ENCODE data around the gene GRM7. TPM values are rescaled to one million over a fixed set of nuclear protein-coding genes. Genes with fewer than 3 reads are reported as not detected.

The GRM7 gene
- total RNA-seq, 3 donors from 2014 or later: 0.59 to 1.3 (median 1.1) TPM

GRCh38 chr3:7621651-7622050, 760.7 kb downstream of the GRM7 start:
- TF ChIP-seq POLR2A (IDR thresholded peaks at IDR 0.05) (no peak), POLR2AphosphoS5 (IDR thresholded peaks at IDR 0.05) (no peak)
- TF ChIP-seq, protein P1, sequence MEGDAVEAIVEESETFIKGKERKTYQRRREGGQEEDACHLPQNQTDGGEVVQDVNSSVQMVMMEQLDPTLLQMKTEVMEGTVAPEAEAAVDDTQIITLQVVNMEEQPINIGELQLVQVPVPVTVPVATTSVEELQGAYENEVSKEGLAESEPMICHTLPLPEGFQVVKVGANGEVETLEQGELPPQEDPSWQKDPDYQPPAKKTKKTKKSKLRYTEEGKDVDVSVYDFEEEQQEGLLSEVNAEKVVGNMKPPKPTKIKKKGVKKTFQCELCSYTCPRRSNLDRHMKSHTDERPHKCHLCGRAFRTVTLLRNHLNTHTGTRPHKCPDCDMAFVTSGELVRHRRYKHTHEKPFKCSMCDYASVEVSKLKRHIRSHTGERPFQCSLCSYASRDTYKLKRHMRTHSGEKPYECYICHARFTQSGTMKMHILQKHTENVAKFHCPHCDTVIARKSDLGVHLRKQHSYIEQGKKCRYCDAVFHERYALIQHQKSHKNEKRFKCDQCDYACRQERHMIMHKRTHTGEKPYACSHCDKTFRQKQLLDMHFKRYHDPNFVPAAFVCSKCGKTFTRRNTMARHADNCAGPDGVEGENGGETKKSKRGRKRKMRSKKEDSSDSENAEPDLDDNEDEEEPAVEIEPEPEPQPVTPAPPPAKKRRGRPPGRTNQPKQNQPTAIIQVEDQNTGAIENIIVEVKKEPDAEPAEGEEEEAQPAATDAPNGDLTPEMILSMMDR (IDR thresholded peaks at IDR 0.05): no peak
- Histone ChIP-seq H3K27ac (no peak overlapping the region), H3K4me3 (no peak overlapping the region), H3K9me3 (no peaks in the 10 kb centered on the region), H3K27me3 (no peaks in the 10 kb centered on the region), H3K36me3 (no peaks in the 10 kb centered on the region), H3K4me1 (no peaks in the 10 kb centered on the region)
- no peak for DNase-seq (ENCODE audit: low spot score in 2 of 2)
- intact Hi-C loops (cut with DNase I; ENCODE audit: low total_unique reads): no loop called here

GRCh38 chr3:7625021-7625420, 764.1 kb downstream of the GRM7 start:
- Histone ChIP-seq H3K9me3 (no peaks in the 10 kb centered on the region), H3K4me1 (no peaks in the 10 kb centered on the region), H3K4me3 (no peak overlapping the region), H3K27ac (no peak overlapping the region), H3K27me3 (no peaks in the 10 kb centered on the region), H3K36me3 (no peaks in the 10 kb centered on the region)
- no peak for DNase-seq (ENCODE audit: low spot score in 2 of 2)
- no peak for TF ChIP-seq POLR2A (IDR thresholded peaks at IDR 0.05)
- TF ChIP-seq POLR2AphosphoS5 (IDR thresholded peaks at IDR 0.05): no peak
- TF ChIP-seq, protein P1 (IDR thresholded peaks at IDR 0.05): no peak
- intact Hi-C loops (cut with DNase I; ENCODE audit: low total_unique reads): no loop called here

GRCh38 chr3:7630351-7630911, 769.5 kb downstream of the GRM7 start:
- H3K27ac ChIP-seq: peak overlapping the region in 1 of 2 donors; percentile 32
- intact Hi-C loops (cut with DNase I; ENCODE audit: low total_unique reads): no loop called here
- DNase-seq (ENCODE audit: low spot score in 2 of 2): no peak
- H3K36me3 ChIP-seq: no peaks in the 10 kb centered on the region
- H3K27me3 ChIP-seq: no peaks in the 10 kb centered on the region
- TF ChIP-seq POLR2A (IDR thresholded peaks at IDR 0.05) (no peak), POLR2AphosphoS5 (IDR thresholded peaks at IDR 0.05) (no peak)
- no peaks in the 10 kb centered on the region for H3K9me3 ChIP-seq
- no peaks in the 10 kb centered on the region for H3K4me1 ChIP-seq
- H3K4me3 ChIP-seq: no peak overlapping the region

DNA sequence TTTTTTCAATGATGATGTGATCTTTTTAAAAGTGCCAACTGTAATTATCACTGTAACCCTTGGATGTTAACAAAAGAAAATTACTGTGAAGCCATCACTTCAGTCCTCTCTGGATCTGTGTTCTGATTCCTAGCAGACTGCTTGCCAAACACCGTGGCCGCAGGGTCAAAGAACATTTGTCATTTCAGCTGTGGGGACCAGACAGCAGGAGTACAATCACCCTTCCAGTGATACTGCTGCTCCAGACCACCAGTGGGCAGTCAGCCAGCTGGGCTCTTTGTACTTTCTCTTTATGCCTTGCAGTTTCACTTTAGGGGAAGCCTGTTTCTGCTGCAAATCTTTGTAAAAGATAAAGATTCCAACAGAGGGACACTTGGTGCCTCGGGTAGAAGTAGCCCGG, 770.0 kb downstream of the GRM7 start:
- Histone ChIP-seq H3K27ac (peak overlapping the region in 1 of 2 donors; percentile 32), H3K4me1 (no peaks in the 10 kb centered on the region), H3K36me3 (no peaks in the 10 kb centered on the region), H3K9me3 (no peaks in the 10 kb centered on the region), H3K4me3 (peak overlapping the region in 1 of 3 donors; percentile 40), H3K27me3 (no peaks in the 10 kb centered on the region)
- intact Hi-C loops (cut with DNase I; ENCODE audit: low total_unique reads): no loop called here
- DNase-seq (ENCODE audit: low spot score in 2 of 2): no peak
- TF ChIP-seq POLR2A (IDR thresholded peaks at IDR 0.05) (no peak), POLR2AphosphoS5 (IDR thresholded peaks at IDR 0.05) (no peak)
- TF ChIP-seq, protein P1 (IDR thresholded peaks at IDR 0.05): no peak

- intact Hi-C loops (cut with DNase I; ENCODE audit: low total_unique reads): no loop called here
Measured at GRCh38 chr3:7632305-7632704, 771.4 kb downstream of the GRM7 start.

More at GRCh38 chr3:7632305-7632704, 771.4 kb downstream of the GRM7 start:
- Histone ChIP-seq H3K27me3 (no peaks in the 10 kb centered on the region), H3K27ac (no peak overlapping the region), H3K4me1 (no peaks in the 10 kb centered on the region), H3K4me3 (no peak overlapping the region), H3K9me3 (no peaks in the 10 kb centered on the region), H3K36me3 (no peaks in the 10 kb centered on the region)
- no peak for DNase-seq (ENCODE audit: low spot score in 2 of 2)
- TF ChIP-seq, protein P1 (IDR thresholded peaks at IDR 0.05): no peak
- no peak for TF ChIP-seq POLR2AphosphoS5 (IDR thresholded peaks at IDR 0.05)
